Upper lobe of left lung (tissue), 6 donors: Measurements from ENCODE around the gene RIPK4. TPM values are rescaled to one million over a fixed set of nuclear protein-coding genes. Genes with fewer than 3 reads are reported as not detected.
A peak's percentile ranks its signal among the peaks of the same experiment; 100 is the strongest.

Source experiments
- ATAC-seq, 2 donors: fragments of 200-7000 bp; cut with Tn5 transposase; one replicate each; pipeline ENCODE4 v1.9.1; 2022; ENCODE audit warnings: mild to moderate bottlenecking in 2 of 2, moderate library complexity in 2 of 2; ENCODE audit not compliant: low FRiP score in 2 of 2
- DNase-seq, 2 donors: peaks; one replicate each; pipeline ENCODE4 v3.0.0-alpha.2; 2019 to 2020
- H3K27ac ChIP-seq, 4 donors: fragments of 200-600 bp; sonication (generic); one replicate each; pipeline ENCODE4 v1.5.1; 2016 to 2019
- H3K27me3 ChIP-seq, 4 donors: fragments of 200-600 bp; sonication (generic); one replicate each; pipeline ENCODE4 v1.5.1; 2017 to 2019
- H3K36me3 ChIP-seq, 4 donors: fragments of 200-600 bp; sonication (generic); one replicate each; pipeline ENCODE4 v1.5.1; 2016 to 2019
- H3K4me1 ChIP-seq, 4 donors: fragments of 200-600 bp; sonication (generic); one replicate each; pipeline ENCODE4 v1.5.1; 2018 to 2019
- H3K4me3 ChIP-seq, 4 donors: fragments of 200-600 bp; sonication (generic); one replicate each; pipeline ENCODE4 v1.5.1; 2017 to 2019; ENCODE audit warnings: mild to moderate bottlenecking in 2 of 4, moderate library complexity in 1 of 4
- H3K9me3 ChIP-seq, 4 donors: fragments of 200-600 bp; sonication (generic); one replicate each; pipeline ENCODE4 v1.5.1; 2018 to 2019
- EP300 ChIP-seq, 4 donors: sonication (generic); formaldehyde crosslinking; IDR thresholded peaks; one replicate each; pipeline ENCODE4 v1.5.1; 2017; ENCODE audit warnings: antibody characterized with exemption in 4 of 4, control low read depth in 2 of 4
- POLR2A ChIP-seq, 4 donors: fragments of 450-650 bp; IDR thresholded peaks; one replicate each; pipeline ENCODE4 v1.5.1; 2016 to 2017; ENCODE audit warnings: antibody characterized with exemption in 4 of 4, mild to moderate bottlenecking in 2 of 4
- POLR2AphosphoS5 ChIP-seq, 2 donors: sonication (generic); formaldehyde crosslinking; IDR thresholded peaks; one replicate each; pipeline ENCODE4 v1.5.1; 2017; ENCODE audit warnings: antibody characterized with exemption in 2 of 2
- WGBS, 2 donors: methylation state at CpG; one replicate each; pipeline ENCODE4 v1.1.5; 2017 to 2018; 5-methylcytosine and 5-hydroxymethylcytosine counted together
- total RNA-seq, 6 donors: library from RNA; depleted of rRNA in 4 of 6; stranded (reverse); fragments of >200 nt in 4 of 6; gene quantifications; one replicate each; pipeline versions ENCODE4 v1.1.0 to v1.2.1, GENCODE V29; 2016 to 2021
- TF ChIP-seq, protein P1 (sequence below), 6 experiments: fragments of 450-650 bp in 4 of 6; fragments of 200-600 bp in 2 of 6; sonication (generic) in 2 of 6; IDR thresholded peaks; one replicate each; pipeline ENCODE4 v1.5.1; 2016 to 2019; ENCODE audit warnings: antibody characterized with exemption in 6 of 6
- donor health status: DM: no; HTN: no; CAD: no; lungs with moderate emphysema.
- donor health status: DM: no; HTN: yes; CAD: no; lungs with severe emphysema.

RIPK4 gene
- total RNA-seq, 6 donors from 2014 or later, result 6.3 to 18.6 (median 14.9) TPM

DNA sequence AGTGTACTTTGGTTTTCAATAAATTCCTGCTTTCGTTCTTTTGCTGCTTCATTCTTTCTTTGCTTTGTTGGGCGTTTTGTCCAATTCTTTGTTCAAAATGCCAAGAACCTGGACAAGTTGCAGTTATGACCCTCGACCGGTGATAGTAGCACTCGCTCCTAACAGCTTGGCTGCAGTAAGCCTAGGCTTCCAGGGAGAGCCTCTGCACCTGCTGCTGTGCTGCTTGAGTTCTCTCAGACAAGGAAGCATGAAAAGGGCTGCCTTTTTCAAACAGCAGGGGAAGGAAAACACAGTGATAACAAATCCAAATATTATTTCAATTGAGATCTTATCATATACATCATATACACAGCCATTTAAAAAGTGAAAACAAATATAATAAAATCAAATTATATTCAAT lies 12.8 kb upstream of the RIPK4 start:
- DNase-seq (no peak), ATAC-seq (no peak)
- TF ChIP-seq, protein P1, sequence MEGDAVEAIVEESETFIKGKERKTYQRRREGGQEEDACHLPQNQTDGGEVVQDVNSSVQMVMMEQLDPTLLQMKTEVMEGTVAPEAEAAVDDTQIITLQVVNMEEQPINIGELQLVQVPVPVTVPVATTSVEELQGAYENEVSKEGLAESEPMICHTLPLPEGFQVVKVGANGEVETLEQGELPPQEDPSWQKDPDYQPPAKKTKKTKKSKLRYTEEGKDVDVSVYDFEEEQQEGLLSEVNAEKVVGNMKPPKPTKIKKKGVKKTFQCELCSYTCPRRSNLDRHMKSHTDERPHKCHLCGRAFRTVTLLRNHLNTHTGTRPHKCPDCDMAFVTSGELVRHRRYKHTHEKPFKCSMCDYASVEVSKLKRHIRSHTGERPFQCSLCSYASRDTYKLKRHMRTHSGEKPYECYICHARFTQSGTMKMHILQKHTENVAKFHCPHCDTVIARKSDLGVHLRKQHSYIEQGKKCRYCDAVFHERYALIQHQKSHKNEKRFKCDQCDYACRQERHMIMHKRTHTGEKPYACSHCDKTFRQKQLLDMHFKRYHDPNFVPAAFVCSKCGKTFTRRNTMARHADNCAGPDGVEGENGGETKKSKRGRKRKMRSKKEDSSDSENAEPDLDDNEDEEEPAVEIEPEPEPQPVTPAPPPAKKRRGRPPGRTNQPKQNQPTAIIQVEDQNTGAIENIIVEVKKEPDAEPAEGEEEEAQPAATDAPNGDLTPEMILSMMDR (IDR thresholded peaks at IDR 0.05), result no peak
- no peak for TF ChIP-seq POLR2AphosphoS5 (IDR thresholded peaks at IDR 0.05)
- no peak for TF ChIP-seq EP300 (IDR thresholded peaks at IDR 0.05)
- H3K27me3 ChIP-seq, result peaks cover 0 to 5% (median 2%) of the 10 kb centered on the region in 4 donors
- H3K4me3 ChIP-seq, result no peak overlapping the region
- peaks cover 0 to 24% (median 16%) of the 10 kb centered on the region in 4 donors for H3K4me1 ChIP-seq
- H3K36me3 ChIP-seq, result no peaks in the 10 kb centered on the region
- no peaks in the 10 kb centered on the region for H3K9me3 ChIP-seq
- H3K27ac ChIP-seq, result no peak overlapping the region
- WGBS, 2 donors, result 44 to 52% methylated on average over 5 of the region's 5 CpGs

DNA sequence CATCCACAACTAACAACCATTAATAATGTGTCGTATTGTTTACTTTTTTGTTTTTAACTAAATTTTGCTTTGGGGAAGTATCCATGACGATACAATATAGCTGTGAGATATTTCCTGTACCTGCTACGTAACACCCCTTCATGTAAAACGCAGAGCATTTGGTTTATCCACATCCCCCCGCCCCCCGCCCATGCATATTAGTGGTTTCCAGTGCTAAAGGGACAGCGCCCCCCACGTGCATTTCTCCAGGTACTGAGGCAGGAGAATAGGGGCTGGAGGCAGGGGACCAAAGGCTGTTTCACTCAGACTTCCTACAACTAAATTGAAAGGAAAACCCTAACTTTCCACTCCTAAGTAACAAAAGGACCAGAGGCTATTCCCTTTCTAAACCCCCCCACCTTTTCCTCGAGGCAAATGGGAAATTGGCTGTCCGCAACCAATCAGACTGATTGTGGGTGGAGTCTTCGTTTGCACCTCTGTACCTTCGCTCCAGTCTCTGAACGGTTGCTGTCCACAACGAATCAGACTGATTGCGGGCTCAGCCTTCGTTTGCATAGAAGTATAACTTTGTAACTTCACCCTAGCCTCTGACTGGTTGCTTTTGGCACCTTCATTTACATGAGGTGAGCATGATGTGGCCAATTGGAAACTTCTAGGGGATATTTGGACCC lies 12.2 kb upstream of the RIPK4 start:
- Histone ChIP-seq H3K9me3 (no peaks in the 10 kb centered on the region), H3K27me3 (peaks cover 0 to 5% (median 2%) of the 10 kb centered on the region in 4 donors), H3K4me3 (no peak overlapping the region), H3K4me1 (peaks cover 0 to 24% (median 16%) of the 10 kb centered on the region in 4 donors), H3K27ac (no peak overlapping the region), H3K36me3 (no peaks in the 10 kb centered on the region)
- ATAC-seq, result no peak
- DNase-seq, result peak in 1 of 2 donors; percentile 72
- TF ChIP-seq, protein P1 (IDR thresholded peaks at IDR 0.05), result no peak
- TF ChIP-seq POLR2A (IDR thresholded peaks at IDR 0.05) (no peak), EP300 (IDR thresholded peaks at IDR 0.05) (no peak), POLR2AphosphoS5 (IDR thresholded peaks at IDR 0.05) (no peak)
- 11 to 20% methylated on average over 12 to 16 of the region's 16 CpGs for WGBS, 2 donors

DNA sequence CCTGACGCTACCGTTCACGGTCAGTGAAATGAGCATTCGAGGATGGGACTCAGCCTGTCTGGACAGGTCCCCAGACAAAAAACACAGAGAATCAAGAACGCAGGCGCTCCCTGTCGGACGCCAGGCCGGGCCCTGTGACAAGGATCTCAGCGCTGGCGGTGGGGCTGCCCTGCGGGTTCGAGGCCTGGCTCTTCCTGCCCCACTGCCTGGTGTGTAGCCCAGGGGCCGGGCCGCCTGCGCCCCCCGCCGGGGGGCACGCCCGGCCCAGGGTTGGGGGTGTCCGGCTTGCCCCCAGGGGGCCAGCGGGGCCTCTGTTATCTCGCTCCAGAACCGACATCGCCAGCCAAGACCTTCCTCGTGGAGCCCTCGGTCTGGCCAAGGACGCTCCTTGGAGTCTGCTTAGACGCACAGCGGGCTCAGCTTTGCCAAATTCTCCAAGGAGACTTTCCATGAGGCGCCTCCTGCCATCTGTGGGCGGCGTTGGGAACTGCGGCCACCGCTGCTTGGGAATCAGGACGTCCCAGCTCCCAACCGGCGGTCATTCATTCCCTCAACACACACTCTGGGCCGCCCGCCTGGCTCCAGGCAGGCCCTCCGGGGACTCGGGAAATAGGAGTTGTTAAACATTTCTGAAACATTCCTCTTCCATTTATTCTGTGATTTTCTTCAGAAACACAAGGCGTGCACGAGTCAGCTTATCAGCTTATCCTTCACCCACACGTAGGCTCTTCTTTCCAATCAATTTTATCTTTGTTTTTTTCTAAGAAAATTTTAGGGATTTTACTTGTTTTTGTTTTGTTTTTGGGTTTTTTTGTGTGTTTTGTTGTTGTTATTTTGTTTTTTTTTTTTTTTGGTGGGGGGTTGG lies 11.3 kb upstream of the RIPK4 start:
- Histone ChIP-seq H3K4me1 (peaks cover 0 to 24% (median 16%) of the 10 kb centered on the region in 4 donors), H3K27me3 (peaks cover 0 to 5% (median 2%) of the 10 kb centered on the region in 4 donors), H3K27ac (peak overlapping the region in 2 of 4 donors; percentile 30 to 44), H3K4me3 (no peak overlapping the region), H3K9me3 (no peaks in the 10 kb centered on the region), H3K36me3 (no peaks in the 10 kb centered on the region)
- 19 to 26% methylated on average over 28 to 34 of the region's 45 CpGs for WGBS, 2 donors
- ATAC-seq, result peak; percentile 77 to 95
- DNase-seq, result peak; percentile 85 to 96
- TF ChIP-seq POLR2AphosphoS5 (IDR thresholded peaks at IDR 0.05), result no peak
- no peak for TF ChIP-seq EP300 (IDR thresholded peaks at IDR 0.05)
- peak in 1 of 4 donors; percentile 30 for TF ChIP-seq POLR2A (IDR thresholded peaks at IDR 0.05)
- TF ChIP-seq, protein P1 (IDR thresholded peaks at IDR 0.05), result peak; percentile 86 to 93 (median 91)

DNA sequence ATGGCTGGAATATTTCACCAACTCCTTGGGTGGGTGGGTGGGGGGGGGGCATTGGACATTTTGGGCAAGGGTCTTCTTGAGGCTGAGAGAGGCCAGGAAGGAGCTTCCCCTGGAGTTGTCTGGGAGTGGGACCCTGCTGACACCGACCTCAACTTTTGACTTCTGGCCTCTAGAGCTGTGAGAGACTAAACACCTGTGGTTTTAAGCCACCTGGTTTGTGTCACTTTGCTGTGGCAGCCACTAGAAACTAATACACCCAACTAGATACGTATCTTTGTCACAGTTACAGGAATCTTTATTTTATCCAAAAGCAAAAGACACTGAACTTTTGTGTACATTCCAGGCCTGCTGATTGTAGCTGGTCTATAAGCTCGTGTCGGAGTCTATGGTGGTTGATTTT lies 9.9 kb upstream of the RIPK4 start:
- no peak for DNase-seq
- H3K4me1 ChIP-seq, result peaks cover 0 to 24% (median 16%) of the 10 kb centered on the region in 4 donors
- peaks cover 0 to 5% (median 2%) of the 10 kb centered on the region in 4 donors for H3K27me3 ChIP-seq
- no peak for ATAC-seq
- no peaks in the 10 kb centered on the region for H3K9me3 ChIP-seq
- H3K27ac ChIP-seq, result no peak overlapping the region
- H3K4me3 ChIP-seq, result no peak overlapping the region
- TF ChIP-seq EP300 (IDR thresholded peaks at IDR 0.05) (no peak), POLR2A (IDR thresholded peaks at IDR 0.05) (no peak), POLR2AphosphoS5 (IDR thresholded peaks at IDR 0.05) (no peak)
- TF ChIP-seq, protein P1 (IDR thresholded peaks at IDR 0.05), result no peak
- 85% methylated on average over 3 to 4 of the region's 4 CpGs for WGBS, 2 donors
- H3K36me3 ChIP-seq, result no peaks in the 10 kb centered on the region
